Esophagus squamous epithelium (tissue), 4 donors: Measurements from ENCODE around the gene ISG20.

Experiments used
- POLR2A ChIP-seq, 4 donors: fragments of 450-650 bp; IDR thresholded peaks; one replicate each; pipeline ENCODE4 v1.6.1; 2017; ENCODE audit warnings: antibody characterized with exemption in 4 of 4, mild to moderate bottlenecking in 4 of 4, moderate library complexity in 3 of 4
- TF ChIP-seq, protein P1 (sequence below), 6 experiments: fragments of 450-650 bp in 4 of 6; fragments of 200-600 bp in 2 of 6; sonication (generic) in 2 of 6; IDR thresholded peaks; one replicate each; pipeline ENCODE4 v1.5.1; 2016 to 2019; ENCODE audit warnings: antibody characterized with exemption in 6 of 6, mild to moderate bottlenecking in 4 of 6, moderate library complexity in 4 of 6

- TF ChIP-seq, protein P1, sequence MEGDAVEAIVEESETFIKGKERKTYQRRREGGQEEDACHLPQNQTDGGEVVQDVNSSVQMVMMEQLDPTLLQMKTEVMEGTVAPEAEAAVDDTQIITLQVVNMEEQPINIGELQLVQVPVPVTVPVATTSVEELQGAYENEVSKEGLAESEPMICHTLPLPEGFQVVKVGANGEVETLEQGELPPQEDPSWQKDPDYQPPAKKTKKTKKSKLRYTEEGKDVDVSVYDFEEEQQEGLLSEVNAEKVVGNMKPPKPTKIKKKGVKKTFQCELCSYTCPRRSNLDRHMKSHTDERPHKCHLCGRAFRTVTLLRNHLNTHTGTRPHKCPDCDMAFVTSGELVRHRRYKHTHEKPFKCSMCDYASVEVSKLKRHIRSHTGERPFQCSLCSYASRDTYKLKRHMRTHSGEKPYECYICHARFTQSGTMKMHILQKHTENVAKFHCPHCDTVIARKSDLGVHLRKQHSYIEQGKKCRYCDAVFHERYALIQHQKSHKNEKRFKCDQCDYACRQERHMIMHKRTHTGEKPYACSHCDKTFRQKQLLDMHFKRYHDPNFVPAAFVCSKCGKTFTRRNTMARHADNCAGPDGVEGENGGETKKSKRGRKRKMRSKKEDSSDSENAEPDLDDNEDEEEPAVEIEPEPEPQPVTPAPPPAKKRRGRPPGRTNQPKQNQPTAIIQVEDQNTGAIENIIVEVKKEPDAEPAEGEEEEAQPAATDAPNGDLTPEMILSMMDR (IDR thresholded peaks at IDR 0.05), result no peak
- no peak for TF ChIP-seq POLR2A (IDR thresholded peaks at IDR 0.05)
Measured at GRCh38 chr15:88652456-88653199, 13.8 kb downstream of the ISG20 start.
